Body of pancreas (tissue), 4 donors: ENCODE data around the gene GSTA3.
"Not testable (repeated sequence)": the region's sequence is repeated elsewhere in the genome, so short reads cannot be mapped to it uniquely, and the experiment has no call there.

ENCODE experiments used
- POLR2A ChIP-seq, 3 donors: fragments of 450-650 bp; IDR thresholded peaks; one replicate each; pipeline ENCODE4 v1.6.1; 2016; ENCODE audit warnings: antibody characterized with exemption in 3 of 3, mild to moderate bottlenecking in 2 of 3
- TF ChIP-seq, protein P1 (sequence below), 7 experiments: fragments of 450-650 bp in 4 of 7; fragments of 200-600 bp in 3 of 7; sonication (generic) in 3 of 7; IDR thresholded peaks; one replicate each; pipeline ENCODE4 v1.5.1; 2016 to 2019; ENCODE audit warnings: antibody characterized with exemption in 7 of 7

- TF ChIP-seq POLR2A (IDR thresholded peaks at IDR 0.05), result not testable (repeated sequence)
- TF ChIP-seq, protein P1, sequence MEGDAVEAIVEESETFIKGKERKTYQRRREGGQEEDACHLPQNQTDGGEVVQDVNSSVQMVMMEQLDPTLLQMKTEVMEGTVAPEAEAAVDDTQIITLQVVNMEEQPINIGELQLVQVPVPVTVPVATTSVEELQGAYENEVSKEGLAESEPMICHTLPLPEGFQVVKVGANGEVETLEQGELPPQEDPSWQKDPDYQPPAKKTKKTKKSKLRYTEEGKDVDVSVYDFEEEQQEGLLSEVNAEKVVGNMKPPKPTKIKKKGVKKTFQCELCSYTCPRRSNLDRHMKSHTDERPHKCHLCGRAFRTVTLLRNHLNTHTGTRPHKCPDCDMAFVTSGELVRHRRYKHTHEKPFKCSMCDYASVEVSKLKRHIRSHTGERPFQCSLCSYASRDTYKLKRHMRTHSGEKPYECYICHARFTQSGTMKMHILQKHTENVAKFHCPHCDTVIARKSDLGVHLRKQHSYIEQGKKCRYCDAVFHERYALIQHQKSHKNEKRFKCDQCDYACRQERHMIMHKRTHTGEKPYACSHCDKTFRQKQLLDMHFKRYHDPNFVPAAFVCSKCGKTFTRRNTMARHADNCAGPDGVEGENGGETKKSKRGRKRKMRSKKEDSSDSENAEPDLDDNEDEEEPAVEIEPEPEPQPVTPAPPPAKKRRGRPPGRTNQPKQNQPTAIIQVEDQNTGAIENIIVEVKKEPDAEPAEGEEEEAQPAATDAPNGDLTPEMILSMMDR (IDR thresholded peaks at IDR 0.05), result not testable (repeated sequence)
Observed at GRCh38 chr6:52919511-52919910, 10.0 kb upstream of the GSTA3 start.
